SK-N-SH (cell line): ENCODE results near the gene TPD52L2. TPM values are rescaled to one million over a fixed set of nuclear protein-coding genes. Genes with fewer than 3 reads are reported as not detected.

Experiments used
- CTCF ChIA-PET: fragments of 300-600, 350-600 bp; formaldehyde crosslinking; extraction: SDS; loops from one replicate; lab custom pipeline; 2021; lab: Yijun Ruan, JAX
- POLR2A ChIA-PET: fragments of 350-600 bp; sonication (Branson Sonifier 250); formaldehyde crosslinking; extraction: SDS; loops from one replicate; lab custom pipeline; 2020; ENCODE audit warnings: antibody characterized with exemption, inconsistent platforms; lab: Yijun Ruan, JAX
- DNase-seq: peaks from one replicate; pipeline ENCODE4 v3.0.0; 2012
- H2AFZ ChIP-seq: fragments of 200-600 bp; sonication (generic); 2 replicates; pipeline ENCODE4 v1.8.1; 2016; ENCODE audit warnings: antibody characterized with exemption, mild to moderate bottlenecking, low read depth
- H3F3A ChIP-seq: fragments of 200-600 bp; sonication (generic); replicated peaks from 2 replicates; pipeline ENCODE3; 2016; ENCODE audit warnings: antibody characterized with exemption, mild to moderate bottlenecking; ENCODE audit not compliant: insufficient read depth
- H3K27ac ChIP-seq, 2 experiments: fragments of 200-500 bp in 1 of 2; fragments of 200-600 bp in 1 of 2; sonication (Bioruptor generic) in 1 of 2; sonication (generic), shearing (Covaris generic) in 1 of 2; 2 replicates each; pipeline versions ENCODE4 v1.5.1 to v1.6.1; 2014 to 2016; ENCODE audit warnings: low read depth in 2 of 2, inconsistent platforms in 1 of 2, low read length in 1 of 2, mild to moderate bottlenecking in 1 of 2, mixed read lengths in 1 of 2
- H3K27me3 ChIP-seq: fragments of 200-600 bp; sonication (generic), shearing (Covaris generic); 2 replicates; pipeline ENCODE4 v1.6.1; 2016; ENCODE audit warnings: mixed run types; ENCODE audit not compliant: insufficient read depth
- H3K36me3 ChIP-seq, 2 experiments: fragments of 200-500 bp in 1 of 2; fragments of 200-600 bp in 1 of 2; sonication (Bioruptor generic) in 1 of 2; sonication (generic) in 1 of 2; replicated peaks in 1 of 2; 2 replicates each; pipeline versions ENCODE3 to v1.5.1; 2014 to 2016; ENCODE audit warnings: low read length in 1 of 2, mild to moderate bottlenecking in 1 of 2; ENCODE audit not compliant: insufficient read depth in 2 of 2, control insufficient read depth in 1 of 2
- H3K4me1 ChIP-seq, 2 experiments: fragments of 200-500 bp in 1 of 2; fragments of 200-600 bp in 1 of 2; sonication (Bioruptor generic) in 1 of 2; sonication (generic), shearing (Covaris generic) in 1 of 2; 2 replicates each; pipeline versions ENCODE4 v1.5.1 to v1.6.1; 2014 to 2016; ENCODE audit warnings: low read depth in 1 of 2, low read length in 1 of 2, mixed run types in 1 of 2; ENCODE audit not compliant: insufficient read depth in 2 of 2, control insufficient read depth in 1 of 2
- H3K4me2 ChIP-seq: fragments of 200-600 bp; sonication (generic), shearing (Covaris generic); 2 replicates; pipeline ENCODE4 v1.6.1; 2017; ENCODE audit warnings: mixed run types
- H3K4me3 ChIP-seq, 2 experiments: fragments of 200-500 bp in 1 of 2; fragments of 200-600 bp in 1 of 2; sonication (Bioruptor generic) in 1 of 2; sonication (generic), shearing (Covaris generic) in 1 of 2; 2 replicates each; pipeline versions ENCODE4 v1.5.1 to v1.8.1; 2014 to 2016; ENCODE audit warnings: low read depth in 2 of 2, inconsistent platforms in 1 of 2, low read length in 1 of 2, mild to moderate bottlenecking in 1 of 2, mixed read lengths in 1 of 2, moderate library complexity in 1 of 2
- H3K79me2 ChIP-seq: fragments of 200-600 bp; sonication (generic); 2 replicates; pipeline ENCODE4 v1.8.1; 2017; ENCODE audit warnings: mild to moderate bottlenecking; ENCODE audit not compliant: insufficient read depth
- H3K9ac ChIP-seq: fragments of 200-600 bp; sonication (generic); 2 replicates; pipeline ENCODE4 v1.6.1; 2017; ENCODE audit warnings: mixed run types
- H3K9me2 ChIP-seq: fragments of 200-600 bp; sonication (generic); 2 replicates; pipeline ENCODE4 v1.6.1; 2017; ENCODE audit warnings: mixed run types
- H3K9me3 ChIP-seq: fragments of 200-600 bp; sonication (generic); 2 replicates; pipeline ENCODE4 v1.6.1; 2017; ENCODE audit warnings: mixed run types, mild to moderate bottlenecking, moderate library complexity
- H4K20me1 ChIP-seq: fragments of 200-600 bp; sonication (generic); 2 replicates; pipeline ENCODE4 v1.6.1; 2017; ENCODE audit warnings: mild to moderate bottlenecking, mixed run types; ENCODE audit not compliant: insufficient read depth
- CHD2 ChIP-seq: fragments of 150-350 bp; IDR thresholded peaks from 2 replicates; pipeline ENCODE4 v1.6.1; 2018; ENCODE audit warnings: low read length; ENCODE audit not compliant: partially characterized antibody
- CTCF ChIP-seq: fragments of 200-600 bp; sonication (generic); IDR thresholded peaks from 2 replicates; pipeline ENCODE4 v1.6.1; 2017; ENCODE audit warnings: antibody characterized with exemption, mild to moderate bottlenecking, moderate library complexity
- GABPA ChIP-seq: IDR thresholded peaks from 2 replicates; pipeline ENCODE4 v1.4.0; 2012; ENCODE audit warnings: low read depth, mild to moderate bottlenecking
- MEF2A ChIP-seq: IDR thresholded peaks from 2 replicates; pipeline ENCODE4 v1.4.0; 2012; ENCODE audit warnings: low read depth, borderline replicate concordance
- NFIC ChIP-seq: IDR thresholded peaks from 2 replicates; pipeline ENCODE4 v1.4.0; 2012; ENCODE audit warnings: borderline replicate concordance
- RAD21 ChIP-seq: IDR thresholded peaks from 2 replicates; pipeline ENCODE4 v1.6.1; 2012; ENCODE audit warnings: mild to moderate bottlenecking, low read length
- SIN3A ChIP-seq: IDR thresholded peaks from 2 replicates; pipeline ENCODE4 v1.6.1; 2012; ENCODE audit warnings: low read depth, mild to moderate bottlenecking, low read length, moderate library complexity, borderline replicate concordance
- TAF1 ChIP-seq: IDR thresholded peaks from 2 replicates; pipeline ENCODE4 v1.6.1; 2012; ENCODE audit warnings: low read depth, mild to moderate bottlenecking, low read length, moderate library complexity, borderline replicate concordance
- TCF12 ChIP-seq: IDR thresholded peaks from 2 replicates; pipeline ENCODE4 v1.4.0; 2012
- WGBS: methylation state at CpG from one replicate; pipeline ENCODE4 v1.1.6; 2017; ENCODE audit warnings: low lambda C conversion rate; 5-methylcytosine and 5-hydroxymethylcytosine counted together
- polyA plus RNA-seq, 3 experiments: library from polyadenylated mRNA; depleted of rRNA; stranded (reverse); fragments of >200 nt; gene quantifications; 2 replicates each; pipeline ENCODE4 v1.2.3, GENCODE V29; 2012

The TPD52L2 gene
- polyA plus RNA-seq, 1 of the 3 experiments (the other 2 are of a cell fraction) = 137 TPM

- ChIA-PET CTCF (interaction anchor here (1.0 to 1.5 kb wide), 2 partner anchors 10 to 40 kb away, joined by 3 to 6 read pairs; no protein-coding TSS in a partner anchor), POLR2A (interaction anchor here (0.7 kb wide), 1 partner anchor 28 kb away, joined by 3 read pairs; no protein-coding TSS in a partner anchor)
- Histone ChIP-seq H3K36me3 (peaks cover 6 to 53% of the 10 kb centered on the region in 2 experiments), H3K27ac (no peak overlapping the region), H2AFZ (no peak overlapping the region), H3K4me3 (no peak overlapping the region), H3F3A (no peaks in the 10 kb centered on the region), H3K79me2 (peaks cover 5% of the 10 kb centered on the region; the same call in 1 of the 2 replicates), H4K20me1 (peaks cover 17% of the 10 kb centered on the region; the same call in 1 of the 2 replicates), H3K9me3 (no peaks in the 10 kb centered on the region), H3K4me2 (no peak overlapping the region), H3K27me3 (no peaks in the 10 kb centered on the region), H3K4me1 (no peaks in the 10 kb centered on the region), H3K9me2 (no peaks in the 10 kb centered on the region), H3K9ac (no peak overlapping the region)
- DNase-seq = no peak
- TF ChIP-seq TAF1 (no peak), SIN3A (no peak), CHD2 (no peak), NFIC (no peak), RAD21 (no peak), MEF2A (no peak), TCF12 (no peak)
- WGBS = 89% methylated on average over 3 of the region's 5 CpGs
Observed at GRCh38 chr20:63933646-63934045, 68.6 kb downstream of the TPD52L2 start.

- peaks cover 5% of the 10 kb centered on the region; the same call in 1 of the 2 replicates for H3K79me2 ChIP-seq
- H3F3A ChIP-seq = no peaks in the 10 kb centered on the region
- H3K9ac ChIP-seq = no peak overlapping the region
- H4K20me1 ChIP-seq = peaks cover 20% of the 10 kb centered on the region; the same call in 1 of the 2 replicates
- H3K9me3 ChIP-seq = no peaks in the 10 kb centered on the region
- H3K36me3 ChIP-seq = peaks cover 4 to 52% of the 10 kb centered on the region in 2 experiments
- H2AFZ ChIP-seq = no peak overlapping the region
- TF ChIP-seq GABPA = no peak
- TF ChIP-seq CTCF = peak; percentile 37
- no peak overlapping the region for H3K27ac ChIP-seq
- H3K4me2 ChIP-seq = no peak overlapping the region
- no peak overlapping the region for H3K4me3 ChIP-seq
- 94% methylated on average over 23 of the region's 37 CpGs for WGBS
- H3K9me2 ChIP-seq = no peaks in the 10 kb centered on the region
- no peaks in the 10 kb centered on the region for H3K4me1 ChIP-seq
- DNase-seq = peak; percentile 74
- POLR2A ChIA-PET = no interaction called here
- H3K27me3 ChIP-seq = no peaks in the 10 kb centered on the region
- CTCF ChIA-PET = interaction anchor here (1.1 to 1.8 kb wide), 3 partner anchors 11 to 104 kb away, joined by 3 to 6 read pairs (median 3); no protein-coding TSS in a partner anchor
Observed at GRCh38 chr20:63934271-63935068, 69.4 kb downstream of the TPD52L2 start.
